Heart left ventricle (tissue), 16 donors: Measurements from ENCODE around the gene PCDHGB5. TPM values are rescaled to one million over a fixed set of nuclear protein-coding genes. Genes with fewer than 3 reads are reported as not detected.
A peak's percentile ranks its signal among the peaks of the same experiment; 100 is the strongest.

Experiments used
- ATAC-seq, 4 donors: fragments of 200-7000 bp; cut with Tn5 transposase; one replicate each; pipeline ENCODE4 v1.9.1; 2020 to 2022; ENCODE audit warnings: moderate library complexity in 4 of 4, mild to moderate bottlenecking in 3 of 4, moderate number of reproducible peaks in 1 of 4
- DNase-seq, 5 donors: peaks; one replicate each; pipeline ENCODE4 v3.0.0-alpha.2; 2020
- H3K27ac ChIP-seq, 12 donors: fragments of 200-600 bp; sonication (generic) in 4 of 12; one replicate each; pipeline versions ENCODE4 v1.5.0 to v1.8.0; 2016 to 2022; ENCODE audit warnings: mild to moderate bottlenecking in 2 of 12
- H3K27me3 ChIP-seq, 9 donors: fragments of 200-600 bp; sonication (generic) in 2 of 9; one replicate each; pipeline versions ENCODE4 v1.5.1 to v1.8.0; 2016 to 2022; ENCODE audit warnings: mild to moderate bottlenecking in 3 of 9
- H3K36me3 ChIP-seq, 9 donors: fragments of 200-600 bp; sonication (generic) in 2 of 9; one replicate each; pipeline versions ENCODE4 v1.5.0 to v1.8.0; 2018 to 2022; ENCODE audit warnings: mild to moderate bottlenecking in 2 of 9
- H3K4me1 ChIP-seq, 12 donors: fragments of 200-600 bp; sonication (generic) in 4 of 12; one replicate each; pipeline versions ENCODE4 v1.5.0 to v1.8.0; 2016 to 2022; ENCODE audit warnings: mild to moderate bottlenecking in 3 of 12
- H3K4me3 ChIP-seq, 12 donors: fragments of 200-600 bp; sonication (generic) in 4 of 12; one replicate each; pipeline versions ENCODE4 v1.5.0 to v1.8.0; 2017 to 2022; ENCODE audit warnings: mild to moderate bottlenecking in 9 of 12, moderate library complexity in 4 of 12
- H3K9me3 ChIP-seq, 12 donors: fragments of 200-600 bp; sonication (generic) in 4 of 12; one replicate each; pipeline versions ENCODE4 v1.5.0 to v1.8.0; 2016 to 2022; ENCODE audit warnings: mild to moderate bottlenecking in 1 of 12
- CTCF ChIP-seq, 12 donors: fragments of 200-600 bp; sonication (generic) in 4 of 12; IDR thresholded peaks; one replicate each; pipeline versions ENCODE4 v1.5.0 to v1.8.0; 2018 to 2022; ENCODE audit warnings: antibody characterized with exemption in 12 of 12, mild to moderate bottlenecking in 5 of 12
- POLR2A ChIP-seq, 2 donors: fragments of 450-650 bp; IDR thresholded peaks; one replicate each; pipeline ENCODE4 v1.6.1; 2017; ENCODE audit warnings: antibody characterized with exemption in 2 of 2, mild to moderate bottlenecking in 2 of 2, moderate library complexity in 2 of 2
- WGBS, 4 donors: extraction: QIAGEN DNeasy Blood & Tissue Kit in 2 of 4; methylation state at CpG; one replicate each; pipeline versions ENCODE4 v1.1.5 to v1.1.7; 2013 to 2018; 5-methylcytosine and 5-hydroxymethylcytosine counted together
- intact Hi-C, 10 donors: fragments of 100-400 bp; cut with DNase I; formaldehyde crosslinking; loops; one replicate each; pipeline versions ENCODE4 v1.11.1 to v1.14.2; 2022
- polyA plus RNA-seq, 2 donors: library from polyadenylated mRNA; stranded (reverse); fragments of 200-250 nt; gene quantifications; one replicate each; pipeline ENCODE4 v1.2.3, GENCODE V29; 2013
- total RNA-seq, 9 donors: library from RNA; depleted of rRNA in 2 of 9; stranded (reverse); fragments of >200 nt in 2 of 9; fragmentation: NEBNext Ultra II Directional in 3 of 9; extraction: Animal tissue kit (Norgen Biotek cat#: 25700) in 3 of 9; gene quantifications; one replicate each; pipeline versions ENCODE4 v1.1.0 to v1.2.4, GENCODE V29; 2016 to 2023
- donor health status: ischemic (EF 13 %, LVEDD 7.1; RV severe dilation, severe dysfunction).
- donor health status: healthy with polysubstance abuse.
- donor health status: DM: no; HTN: yes; CAD: no.
- donor health status: DM: no; HTN: no; CAD: no.
- donor health status: ischemic (EF 25% LVEDD 6.9; RV normal size, moderate dysfunction).
- donor health status: ischemic (EF 25% LVEDD 5.7; RV mildly dilated, moderate dysfunction).
- donor health status: healthy.
- donor health status: DM: yes; HTN: yes; CAD: no.
- donor health status: ischemic (EF 35%, LVEDD 5.7; RV mildly dilated, moderate dysfunction).
- donor health status: nonischemic (EF 11% LVEDD 7.7; RV severe dilation, severe dysfunction).
- donor health status: DM: yes; HTN: yes; CAD: no.
- donor health status: PGD.
- donor health status: ischemic (EF 29% LVEDD 5.4; RV normal size, mild dysfunction).
- donor health status: nonischemic (EF 23%, LVEDD 6.1; RV moderate dilation, normal function).

Gene PCDHGB5
- total and polyA plus RNA-seq, 11 donors, result 4.4 to 15.5 (median 8.1) TPM

GRCh38 chr5:141354900-141355469 lies 42.8 kb upstream of the PCDHGB5 start, which contains the start of gene PCDHGA4:
PCDHGA4 (plus strand) TSS chr5:141355021; CDS start chr5:141355108, 87 bp downstream.
- WGBS, 4 donors, result 19 to 29% (median 21%) methylated on average over 25 to 29 of the region's 29 CpGs
- intact Hi-C loops, result loop anchor here in 1 of 10 donors (10.0 kb wide), 1 partner anchor 170 kb away; no protein-coding TSS in a partner anchor
- H3K27me3 ChIP-seq, result peaks cover 0 to 20% (median 0%) of the 10 kb centered on the region in 9 donors
- peaks cover 0 to 27% (median 0%) of the 10 kb centered on the region in 9 donors for H3K36me3 ChIP-seq
- ATAC-seq, result peak in 1 of 4 donors; percentile 17
- H3K9me3 ChIP-seq, result peaks cover 0 to 98% (median 70%) of the 10 kb centered on the region in 12 donors
- peaks cover 0 to 22% (median 0%) of the 10 kb centered on the region in 12 donors for H3K4me1 ChIP-seq
- peak within 1 kb of the TSS in 10 of 12 donors; percentile 5 to 42 (median 34) for H3K4me3 ChIP-seq
- H3K27ac ChIP-seq, result no peak within 1 kb of the TSS
- peak; percentile 23 to 64 (median 44) for TF ChIP-seq CTCF (IDR thresholded peaks at IDR 0.05)
- TF ChIP-seq POLR2A (IDR thresholded peaks at IDR 0.05), result no peak
- no peak for DNase-seq

GRCh38 chr5:141355641-141356040 lies 42.1 kb upstream of the PCDHGB5 start:
- Histone ChIP-seq H3K27me3 (peaks cover 0 to 13% (median 0%) of the 10 kb centered on the region in 9 donors), H3K36me3 (peaks cover 0 to 26% (median 0%) of the 10 kb centered on the region in 9 donors), H3K9me3 (peaks cover 0 to 98% (median 72%) of the 10 kb centered on the region in 12 donors), H3K27ac (no peak overlapping the region), H3K4me3 (peak overlapping the region in 7 of 12 donors; percentile 13 to 42 (median 35)), H3K4me1 (peaks cover 0 to 16% (median 0%) of the 10 kb centered on the region in 12 donors)
- DNase-seq, result no peak
- TF ChIP-seq CTCF (IDR thresholded peaks at IDR 0.05), result no peak
- TF ChIP-seq POLR2A (IDR thresholded peaks at IDR 0.05), result no peak
- intact Hi-C loops, result loop anchor here in 1 of 10 donors (10.0 kb wide), 1 partner anchor 169 kb away; no protein-coding TSS in a partner anchor
- no peak for ATAC-seq
- 47 to 65% (median 60%) methylated on average over 24 of the region's 24 CpGs for WGBS, 4 donors

GRCh38 chr5:141356133-141356532 lies 41.6 kb upstream of the PCDHGB5 start:
- Histone ChIP-seq H3K36me3 (peaks cover 0 to 21% (median 0%) of the 10 kb centered on the region in 9 donors), H3K27ac (no peak overlapping the region), H3K4me1 (peaks cover 0 to 15% (median 0%) of the 10 kb centered on the region in 12 donors), H3K27me3 (peaks cover 0 to 13% (median 0%) of the 10 kb centered on the region in 9 donors), H3K9me3 (peaks cover 0 to 98% (median 73%) of the 10 kb centered on the region in 12 donors), H3K4me3 (no peak overlapping the region)
- ATAC-seq (no peak), DNase-seq (no peak)
- intact Hi-C loops, result loop anchor here in 1 of 10 donors (10.0 kb wide), 1 partner anchor 169 kb away; no protein-coding TSS in a partner anchor
- WGBS, 4 donors, result 61 to 77% (median 70%) methylated on average over 5 of the region's 5 CpGs
- no peak for TF ChIP-seq CTCF (IDR thresholded peaks at IDR 0.05)
- TF ChIP-seq POLR2A (IDR thresholded peaks at IDR 0.05), result no peak

GRCh38 chr5:141356950-141357349 lies 40.8 kb upstream of the PCDHGB5 start:
- no peak overlapping the region for H3K27ac ChIP-seq
- intact Hi-C loops, result loop anchor here in 1 of 10 donors (10.0 kb wide), 1 partner anchor 168 kb away; no protein-coding TSS in a partner anchor
- no peak overlapping the region for H3K4me3 ChIP-seq
- no peak for TF ChIP-seq POLR2A (IDR thresholded peaks at IDR 0.05)
- TF ChIP-seq CTCF (IDR thresholded peaks at IDR 0.05), result no peak
- ATAC-seq, result peak in 3 of 4 donors; percentile 30 to 40 (median 32)
- DNase-seq, result no peak
- 39 to 65% (median 53%) methylated on average over 18 to 19 of the region's 19 CpGs for WGBS, 4 donors
- H3K4me1 ChIP-seq, result peaks cover 0 to 19% (median 0%) of the 10 kb centered on the region in 12 donors
- peaks cover 0 to 20% (median 0%) of the 10 kb centered on the region in 9 donors for H3K36me3 ChIP-seq
- peaks cover 0 to 98% (median 72%) of the 10 kb centered on the region in 12 donors for H3K9me3 ChIP-seq
- peaks cover 0 to 15% (median 0%) of the 10 kb centered on the region in 9 donors for H3K27me3 ChIP-seq
